ENCODE data around the gene POLD2. TPM values are rescaled to one million over a fixed set of nuclear protein-coding genes. Genes with fewer than 3 reads are reported as not detected.

The POLD2 gene
- total RNA-seq, 1 donor from 2014 or later = 147 TPM

GRCh38 chr7:44109991-44110390 is 13.4 kb downstream of the POLD2 start:
- Mint-ChIP-seq H3K27me3 (peaks cover 2% of the 10 kb centered on the region), H3K9me3 (no peaks in the 10 kb centered on the region), H3K4me1 (peaks cover 11% of the 10 kb centered on the region), H3K4me3 (no peak overlapping the region), H3K36me3 (ENCODE audit: low read depth) (peaks cover 24% of the 10 kb centered on the region), H3K27ac (no peak overlapping the region)
- TF ChIP-seq CTCF (IDR thresholded peaks at IDR 0.05) = no peak
- ChIA-PET POLR2A (no interaction called here), CTCF (no interaction called here)
- no peak for ATAC-seq (ENCODE audit: low read depth)
- intact Hi-C loops (cut with micrococcal nuclease) = no loop called here
- no peak for DNase-seq

- Mint-ChIP-seq H3K36me3 (ENCODE audit: low read depth) (peaks cover 15% of the 10 kb centered on the region), H3K27ac (no peak overlapping the region), H3K9me3 (no peaks in the 10 kb centered on the region), H3K4me1 (peaks cover 14% of the 10 kb centered on the region), H3K27me3 (peaks cover 2% of the 10 kb centered on the region), H3K4me3 (no peak overlapping the region)
- intact Hi-C loops (cut with micrococcal nuclease) = no loop called here
- ChIA-PET POLR2A (no interaction called here), CTCF (no interaction called here)
- DNase-seq (no peak), ATAC-seq (ENCODE audit: low read depth) (no peak)
- no peak for TF ChIP-seq CTCF (IDR thresholded peaks at IDR 0.05)
Observed at GRCh38 chr7:44108768-44109750, 14.3 kb downstream of the POLD2 start.

- DNase-seq (no peak), ATAC-seq (ENCODE audit: low read depth) (no peak)
- no peak for TF ChIP-seq CTCF (IDR thresholded peaks at IDR 0.05)
- peaks cover 9% of the 10 kb centered on the region for H3K36me3 Mint-ChIP-seq (ENCODE audit: low read depth)
- intact Hi-C loops (cut with micrococcal nuclease) = no loop called here
- no peak overlapping the region for H3K27ac Mint-ChIP-seq
- POLR2A ChIA-PET = no interaction called here
- CTCF ChIA-PET = no interaction called here
- H3K4me1 Mint-ChIP-seq = peaks cover 18% of the 10 kb centered on the region
- H3K4me3 Mint-ChIP-seq = no peak overlapping the region
- H3K9me3 Mint-ChIP-seq = no peaks in the 10 kb centered on the region
- H3K27me3 Mint-ChIP-seq = peaks cover 2% of the 10 kb centered on the region
Observed at GRCh38 chr7:44107961-44108767, 15.2 kb downstream of the POLD2 start.

GRCh38 chr7:44107116-44107960 is 16.0 kb downstream of the POLD2 start:
- Mint-ChIP-seq H3K9me3 (no peaks in the 10 kb centered on the region), H3K27ac (no peak overlapping the region), H3K4me3 (no peak overlapping the region), H3K27me3 (peaks cover 2% of the 10 kb centered on the region), H3K4me1 (peaks cover 26% of the 10 kb centered on the region), H3K36me3 (ENCODE audit: low read depth) (peaks cover 5% of the 10 kb centered on the region)
- ATAC-seq (ENCODE audit: low read depth) = no peak
- POLR2A ChIA-PET = interaction anchor here (0.6 to 2.5 kb wide), 2 partner anchors 15 to 26 kb away, joined by 3 to 7 read pairs; no protein-coding TSS in a partner anchor
- intact Hi-C loops (cut with micrococcal nuclease) = no loop called here
- DNase-seq = no peak
- CTCF ChIA-PET = no interaction called here
- no peak for TF ChIP-seq CTCF (IDR thresholded peaks at IDR 0.05)
